NCI-H1105 treated with DMSO at 0.1 percent for 48 hours (cell line): ENCODE data around the gene HSPB2.
"Not testable (repeated sequence)": the region's sequence is repeated elsewhere in the genome, so short reads cannot be mapped to it uniquely, and the experiment has no call there.

ENCODE experiments used
- DNase-seq: peaks from one replicate; lab custom pipeline; 2025; lab: John Stamatoyannopoulos, UW

Gene HSPB2

GRCh38 chr11:111913997-111914396, 1.5 kb downstream of the HSPB2 start:
- no peak for DNase-seq

GRCh38 chr11:111916768-111917167, 4.2 kb downstream of the HSPB2 start:
- DNase-seq, result no peak

GRCh38 chr11:111917312-111917711, 4.8 kb downstream of the HSPB2 start:
- no peak for DNase-seq

GRCh38 chr11:111917788-111918187, 5.3 kb downstream of the HSPB2 start:
- DNase-seq, result no peak

GRCh38 chr11:111918390-111919256, 6.1 kb downstream of the HSPB2 start, which contains the start of gene C11orf52:
Gene C11orf52 (plus strand): TSS chr11:111918913. CDS start chr11:111918973, 60 bp downstream.
- peak; percentile 94 for DNase-seq

GRCh38 chr11:111920908-111921307, 8.4 kb downstream of the HSPB2 start:
- no peak for DNase-seq

- DNase-seq, result no peak
These were observed 9.2 kb downstream of the HSPB2 start for GRCh38 chr11:111921541-111922230.

GRCh38 chr11:111922803-111923202, 10.3 kb downstream of the HSPB2 start:
- no peak for DNase-seq

- no peak for DNase-seq
These were observed 10.8 kb downstream of the HSPB2 start for GRCh38 chr11:111923351-111923788.

GRCh38 chr11:111923951-111924350, 11.4 kb downstream of the HSPB2 start:
- DNase-seq, result no peak

GRCh38 chr11:111925953-111926352, 13.4 kb downstream of the HSPB2 start:
- DNase-seq, result no peak

GRCh38 chr11:111926505-111927391, 14.2 kb downstream of the HSPB2 start:
- peak; percentile 97 for DNase-seq

GRCh38 chr11:111930472-111930871, 17.9 kb downstream of the HSPB2 start:
- no peak for DNase-seq

- no peak for DNase-seq
These were observed 20.0 kb downstream of the HSPB2 start for GRCh38 chr11:111932611-111932950.

- DNase-seq, result not testable (repeated sequence)
These were observed 20.6 kb downstream of the HSPB2 start for GRCh38 chr11:111933176-111933575.

GRCh38 chr11:111933872-111934271, 21.3 kb downstream of the HSPB2 start:
- no peak for DNase-seq

- no peak for DNase-seq
These were observed 21.8 kb downstream of the HSPB2 start for GRCh38 chr11:111934306-111934705.

GRCh38 chr11:111935317-111936039, 22.9 kb downstream of the HSPB2 start:
- DNase-seq, result no peak

- no peak for DNase-seq
These were observed 23.6 kb downstream of the HSPB2 start for GRCh38 chr11:111936040-111936540.

GRCh38 chr11:111937461-111937769, 24.9 kb downstream of the HSPB2 start:
- no peak for DNase-seq

GRCh38 chr11:111937844-111938243, 25.3 kb downstream of the HSPB2 start:
- DNase-seq, result no peak
